WTC11 (cell line): ENCODE data around the gene FSTL4. TPM values are rescaled to one million over a fixed set of nuclear protein-coding genes. Genes with fewer than 3 reads are reported as not detected.

Experiments used
- ATAC-seq: fragments of 200-7000 bp; cut with Tn5 transposase; 2 replicates; pipeline ENCODE4 v1.10.0; 2021; ENCODE audit warnings: mild to moderate bottlenecking, moderate library complexity
- CTCF ChIA-PET: fragments of 300-600 bp; sonication (Branson Sonifier 250); formaldehyde crosslinking; loops from one replicate; lab custom pipeline; 2021; ENCODE audit warnings: antibody characterized with exemption; lab: Charles Lee
- POLR2A ChIA-PET: fragments of 350-600 bp; sonication (Branson Sonifier 250); formaldehyde crosslinking; loops from one replicate; lab custom pipeline; 2021; ENCODE audit warnings: antibody characterized with exemption; lab: Charles Lee
- DNase-seq: peaks from one replicate; pipeline ENCODE4 v3.0.0; 2021; ENCODE audit warnings: low spot score
- H3K27ac Mint-ChIP-seq: 2 replicates; pipeline ENCODE4 v1.8.0; 2021; ENCODE audit warnings: mixed read lengths
- H3K27me3 Mint-ChIP-seq: 2 replicates; pipeline ENCODE4 v1.8.0; 2021; ENCODE audit warnings: low read depth, mild to moderate bottlenecking, moderate library complexity, mixed read lengths
- H3K36me3 Mint-ChIP-seq: 2 replicates; pipeline ENCODE4 v1.8.0; 2021; ENCODE audit warnings: mixed read lengths
- H3K4me1 Mint-ChIP-seq: 2 replicates; pipeline ENCODE4 v1.8.0; 2022; ENCODE audit warnings: mixed read lengths
- H3K4me3 Mint-ChIP-seq: 2 replicates; pipeline ENCODE4 v1.8.0; 2021; ENCODE audit warnings: mild to moderate bottlenecking, moderate library complexity, mixed read lengths
- H3K9me3 Mint-ChIP-seq: 2 replicates; pipeline ENCODE4 v1.8.0; 2021; ENCODE audit warnings: mixed read lengths
- ATF6 ChIP-seq: sonication (generic); formaldehyde crosslinking; IDR thresholded peaks from 2 replicates; pipeline ENCODE4 v1.8.1; 2023; ENCODE audit warnings: mild to moderate bottlenecking, missing genetic modification reagents
- E2F5 ChIP-seq: sonication (generic); formaldehyde crosslinking; IDR thresholded peaks from 2 replicates; pipeline ENCODE4 v1.8.1; 2022; ENCODE audit warnings: mild to moderate bottlenecking, moderate library complexity, missing genetic modification reagents
- EMX1 ChIP-seq: fragments of 250-450 bp; sonication (Bioruptor Pico); IDR thresholded peaks from 2 replicates; pipeline ENCODE4 v1.8.0; 2021; ENCODE audit warnings: mild to moderate bottlenecking
- FOXK1 ChIP-seq: sonication (generic); formaldehyde crosslinking; IDR thresholded peaks from 2 replicates; pipeline ENCODE4 v1.8.0; 2022; ENCODE audit warnings: mild to moderate bottlenecking, moderate library complexity, missing genetic modification reagents
- IRF1 ChIP-seq: sonication (generic); formaldehyde crosslinking; IDR thresholded peaks from 2 replicates; pipeline ENCODE4 v1.8.0; 2023; ENCODE audit warnings: missing genetic modification reagents
- PREB ChIP-seq: sonication (generic); formaldehyde crosslinking; IDR thresholded peaks from 2 replicates; pipeline ENCODE4 v1.8.1; 2022; ENCODE audit warnings: mild to moderate bottlenecking, missing genetic modification reagents, moderate library complexity, borderline replicate concordance
- RORB ChIP-seq: fragments of 250-450 bp; sonication (Bioruptor Pico); IDR thresholded peaks from 2 replicates; pipeline ENCODE4 v1.9.0; 2021; ENCODE audit warnings: mild to moderate bottlenecking
- SMAD3 ChIP-seq: sonication (generic); formaldehyde crosslinking; IDR thresholded peaks from 2 replicates; pipeline ENCODE4 v1.8.0; 2022; ENCODE audit warnings: missing genetic modification reagents, mild to moderate bottlenecking, borderline replicate concordance
- TEAD4 ChIP-seq: sonication (generic); formaldehyde crosslinking; IDR thresholded peaks from 2 replicates; pipeline ENCODE4 v1.8.0; 2022; ENCODE audit warnings: mild to moderate bottlenecking, missing genetic modification reagents
- ZNF121 ChIP-seq: sonication (generic); formaldehyde crosslinking; IDR thresholded peaks from 2 replicates; pipeline ENCODE4 v1.8.0; 2023; ENCODE audit warnings: missing genetic modification reagents
- ZNF263 ChIP-seq: sonication (generic); formaldehyde crosslinking; IDR thresholded peaks from 2 replicates; pipeline ENCODE4 v1.8.1; 2022; ENCODE audit warnings: low read depth, mild to moderate bottlenecking, moderate library complexity, missing genetic modification reagents
- ZNF416 ChIP-seq: fragments of 250-450 bp; sonication (Bioruptor Pico); IDR thresholded peaks from 2 replicates; pipeline ENCODE4 v1.9.0; 2021; ENCODE audit warnings: mild to moderate bottlenecking, inconsistent platforms
- ZNF423 ChIP-seq: fragments of 250-450 bp; sonication (Bioruptor Pico); IDR thresholded peaks from 2 replicates; pipeline ENCODE4 v2.1.2; 2022; ENCODE audit warnings: mild to moderate bottlenecking, moderate library complexity
- ZSCAN18 ChIP-seq: fragments of 250-450 bp; sonication (Bioruptor Pico); IDR thresholded peaks from 2 replicates; pipeline ENCODE4 v2.1.2; 2022; ENCODE audit warnings: mild to moderate bottlenecking, moderate library complexity
- total RNA-seq: library from RNA; stranded (reverse); gene quantifications from 3 replicates; pipeline ENCODE4 v1.2.3, GENCODE V29; 2021
- TF ChIP-seq, protein P1 (sequence below): fragments of 250-450 bp; sonication (Bioruptor Pico); IDR thresholded peaks from 2 replicates; pipeline ENCODE4 v1.9.0; 2021; ENCODE audit warnings: moderate library complexity, mild to moderate bottlenecking, inconsistent platforms, borderline replicate concordance
- TF ChIP-seq, protein P2 (sequence below): sonication (generic); formaldehyde crosslinking; IDR thresholded peaks from 2 replicates; pipeline ENCODE4 v1.8.1; 2023; ENCODE audit warnings: mild to moderate bottlenecking, missing genetic modification reagents
- TF ChIP-seq, protein P3 (sequence below): sonication (generic); formaldehyde crosslinking; IDR thresholded peaks from 2 replicates; pipeline ENCODE4 v1.8.1; 2023; ENCODE audit warnings: mild to moderate bottlenecking, moderate library complexity, missing genetic modification reagents
- TF ChIP-seq, protein P4 (sequence below): fragments of 250-450 bp; sonication (Bioruptor Pico); conservative IDR thresholded peaks from 2 replicates; pipeline ENCODE4 v1.9.0; 2021; ENCODE audit warnings: mild to moderate bottlenecking

The FSTL4 gene
- total RNA-seq, 1 experiment from 2014 or later = 6.1 TPM

- no peak for DNase-seq
- ATAC-seq = no peak
- Mint-ChIP-seq H3K4me1 (peaks cover 45% of the 10 kb centered on the region), H3K27me3 (peaks cover 45% of the 10 kb centered on the region), H3K27ac (no peak overlapping the region), H3K4me3 (no peak overlapping the region), H3K9me3 (no peaks in the 10 kb centered on the region), H3K36me3 (no peaks in the 10 kb centered on the region)
- TF ChIP-seq PREB (CRISPR knock-in tag) (no peak), ZSCAN18 (CRISPR knock-in tag) (no peak), RORB (CRISPR knock-in tag) (no peak), ZNF121 (CRISPR knock-in tag) (no peak), ZNF416 (CRISPR knock-in tag) (no peak), ZNF423 (CRISPR knock-in tag) (no peak), ZNF263 (CRISPR knock-in tag) (no peak), TEAD4 (no peak), EMX1 (CRISPR knock-in tag) (no peak), IRF1 (CRISPR knock-in tag) (no peak), E2F5 (CRISPR knock-in tag) (no peak), ATF6 (CRISPR knock-in tag) (no peak), FOXK1 (no peak), SMAD3 (CRISPR knock-in tag) (no peak)
- TF ChIP-seq, protein P1, sequence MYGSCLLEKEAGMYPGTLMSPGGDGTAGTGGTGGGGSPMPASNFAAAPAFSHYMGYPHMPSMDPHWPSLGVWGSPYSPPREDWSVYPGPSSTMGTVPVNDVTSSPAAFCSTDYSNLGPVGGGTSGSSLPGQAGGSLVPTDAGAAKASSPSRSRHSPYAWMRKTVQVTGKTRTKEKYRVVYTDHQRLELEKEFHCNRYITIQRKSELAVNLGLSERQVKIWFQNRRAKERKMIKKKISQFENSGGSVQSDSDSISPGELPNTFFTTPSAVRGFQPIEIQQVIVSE (CRISPR knock-in tag) = no peak
- TF ChIP-seq, protein P2, sequence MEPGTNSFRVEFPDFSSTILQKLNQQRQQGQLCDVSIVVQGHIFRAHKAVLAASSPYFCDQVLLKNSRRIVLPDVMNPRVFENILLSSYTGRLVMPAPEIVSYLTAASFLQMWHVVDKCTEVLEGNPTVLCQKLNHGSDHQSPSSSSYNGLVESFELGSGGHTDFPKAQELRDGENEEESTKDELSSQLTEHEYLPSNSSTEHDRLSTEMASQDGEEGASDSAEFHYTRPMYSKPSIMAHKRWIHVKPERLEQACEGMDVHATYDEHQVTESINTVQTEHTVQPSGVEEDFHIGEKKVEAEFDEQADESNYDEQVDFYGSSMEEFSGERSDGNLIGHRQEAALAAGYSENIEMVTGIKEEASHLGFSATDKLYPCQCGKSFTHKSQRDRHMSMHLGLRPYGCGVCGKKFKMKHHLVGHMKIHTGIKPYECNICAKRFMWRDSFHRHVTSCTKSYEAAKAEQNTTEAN = no peak
- TF ChIP-seq, protein P3, sequence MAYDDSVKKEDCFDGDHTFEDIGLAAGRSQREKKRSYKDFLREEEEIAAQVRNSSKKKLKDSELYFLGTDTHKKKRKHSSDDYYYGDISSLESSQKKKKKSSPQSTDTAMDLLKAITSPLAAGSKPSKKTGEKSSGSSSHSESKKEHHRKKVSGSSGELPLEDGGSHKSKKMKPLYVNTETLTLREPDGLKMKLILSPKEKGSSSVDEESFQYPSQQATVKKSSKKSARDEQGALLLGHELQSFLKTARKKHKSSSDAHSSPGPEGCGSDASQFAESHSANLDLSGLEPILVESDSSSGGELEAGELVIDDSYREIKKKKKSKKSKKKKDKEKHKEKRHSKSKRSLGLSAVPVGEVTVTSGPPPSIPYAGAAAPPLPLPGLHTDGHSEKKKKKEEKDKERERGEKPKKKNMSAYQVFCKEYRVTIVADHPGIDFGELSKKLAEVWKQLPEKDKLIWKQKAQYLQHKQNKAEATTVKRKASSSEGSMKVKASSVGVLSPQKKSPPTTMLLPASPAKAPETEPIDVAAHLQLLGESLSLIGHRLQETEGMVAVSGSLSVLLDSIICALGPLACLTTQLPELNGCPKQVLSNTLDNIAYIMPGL = no peak
- TF ChIP-seq, protein P4, sequence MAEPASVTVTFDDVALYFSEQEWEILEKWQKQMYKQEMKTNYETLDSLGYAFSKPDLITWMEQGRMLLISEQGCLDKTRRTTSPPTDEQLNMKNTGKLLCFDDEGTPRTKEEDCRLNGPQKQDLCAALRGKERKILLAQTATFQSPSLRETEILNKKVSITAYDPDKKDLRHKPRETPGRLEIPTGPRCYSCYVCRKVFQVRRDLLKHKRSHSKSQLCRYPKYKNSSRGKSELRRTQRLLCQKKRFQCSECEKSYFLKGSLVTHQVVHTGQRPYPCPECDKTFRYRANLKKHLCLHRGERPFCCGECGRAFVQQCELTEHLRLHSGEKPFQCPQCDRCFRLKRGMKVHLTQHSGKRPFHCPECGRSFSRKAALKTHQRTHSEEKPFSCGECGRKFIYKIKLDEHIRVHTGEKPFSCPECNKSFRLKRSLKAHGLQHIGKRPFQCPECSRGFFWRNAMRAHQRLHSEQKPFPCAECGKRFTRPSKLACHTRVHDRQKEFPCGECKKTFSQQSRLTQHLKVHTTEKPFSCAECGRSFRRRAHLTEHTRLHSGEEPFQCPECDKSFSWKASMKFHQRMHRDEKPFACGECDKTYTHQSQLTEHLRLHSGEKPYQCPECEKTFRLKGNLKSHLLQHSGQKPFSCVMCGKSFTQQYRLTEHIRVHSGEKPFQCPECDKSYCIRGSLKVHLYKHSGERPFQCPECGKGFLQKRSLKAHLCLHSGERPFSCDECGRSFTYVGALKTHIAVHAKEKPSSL (CRISPR knock-in tag) = no peak
- CTCF ChIA-PET = interaction anchor here (0.6 to 1.4 kb wide), 4 partner anchors 10 to 102 kb away, joined by 3 read pairs; no protein-coding TSS in a partner anchor
- POLR2A ChIA-PET = no interaction called here
These were observed 290.4 kb downstream of the FSTL4 start for GRCh38 chr5:133321833-133322420.
